DMS79 treated with DMSO at 0.1 percent for 48 hours (cell line): ENCODE results near the gene APOA1.
"Not testable (repeated sequence)": the region's sequence is repeated elsewhere in the genome, so short reads cannot be mapped to it uniquely, and the experiment has no call there.

Experiments
- DNase-seq: peaks from one replicate; lab custom pipeline; 2025; lab: John Stamatoyannopoulos, UW

Gene APOA1

DNA sequence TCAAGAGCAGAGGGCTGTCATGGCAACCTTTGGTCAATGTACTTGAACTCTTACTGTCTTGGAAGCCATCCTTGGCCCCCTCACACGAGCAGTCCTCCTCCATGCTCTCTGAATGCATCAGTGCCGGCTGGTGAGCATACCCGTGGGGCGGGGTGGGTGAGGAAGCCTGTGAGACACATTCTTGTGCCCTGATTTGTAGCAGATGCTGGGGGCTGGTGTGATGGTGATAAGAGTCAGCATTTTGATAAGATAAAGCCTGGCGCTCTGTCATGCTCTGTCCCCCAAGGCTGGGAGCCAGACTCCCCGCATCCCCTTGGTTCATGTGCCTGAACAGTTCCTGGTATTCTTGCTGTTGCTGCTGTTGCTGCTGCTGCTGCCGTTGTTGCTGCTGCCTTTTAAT is 20.5 kb upstream of the APOA1 start:
- DNase-seq, result no peak

DNA sequence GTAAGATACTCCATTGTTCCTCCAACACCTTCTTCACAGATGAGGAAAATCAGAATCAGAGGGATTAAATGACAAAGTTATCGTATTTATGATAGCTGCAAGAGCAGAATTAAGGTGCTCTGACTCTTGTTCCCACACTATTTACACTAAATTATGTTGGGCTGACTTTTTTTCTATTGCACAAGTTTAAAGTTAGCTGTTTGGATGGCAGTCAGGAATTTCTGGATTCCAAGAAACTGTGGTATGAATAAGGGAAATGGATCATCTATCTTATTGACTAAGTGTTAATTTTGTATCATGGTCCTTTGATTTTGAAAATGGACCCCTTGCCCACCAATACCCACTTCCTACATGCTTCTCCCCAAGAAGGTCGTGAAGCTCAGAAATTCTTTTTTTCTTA is 19.9 kb upstream of the APOA1 start:
- no peak for DNase-seq

DNA sequence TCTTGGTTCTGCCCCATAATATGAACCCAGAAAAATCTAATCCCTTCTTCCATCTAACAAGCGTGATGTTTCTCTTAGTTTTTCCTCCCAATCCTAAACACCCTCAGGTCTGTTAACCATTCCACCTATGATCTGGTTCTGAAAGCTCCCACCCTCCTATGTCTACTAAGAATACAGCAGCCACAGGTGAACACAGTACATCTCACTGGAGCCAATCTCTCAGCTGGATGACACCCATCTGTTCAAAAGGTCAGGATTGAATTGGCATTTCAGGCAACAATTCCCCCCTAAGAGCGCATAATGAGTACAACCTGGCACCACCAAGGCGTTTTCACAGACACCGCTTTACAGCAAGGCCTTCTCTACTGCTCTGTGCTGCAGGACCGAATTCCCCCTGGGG is 19.0 kb upstream of the APOA1 start:
- no peak for DNase-seq

DNA sequence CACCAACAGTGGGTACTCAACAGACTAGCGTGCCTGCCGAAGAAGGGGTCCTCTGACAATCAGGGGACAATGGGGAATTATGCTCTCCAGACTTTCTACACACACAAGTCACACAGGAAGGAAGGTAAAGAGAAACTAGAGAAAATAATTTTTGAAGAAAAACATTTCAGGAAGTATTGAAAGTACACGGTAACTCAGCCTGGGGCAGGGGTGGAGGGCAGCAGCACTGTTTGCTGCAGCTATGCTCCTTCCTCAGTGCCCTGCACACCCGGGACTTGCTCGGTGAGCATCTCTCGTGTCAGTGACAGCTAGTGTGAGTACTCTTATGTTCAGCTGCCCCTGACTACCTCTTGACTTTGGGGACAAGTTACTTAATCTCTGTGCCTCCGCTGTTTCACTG is 18.0 kb upstream of the APOA1 start:
- no peak for DNase-seq

DNA sequence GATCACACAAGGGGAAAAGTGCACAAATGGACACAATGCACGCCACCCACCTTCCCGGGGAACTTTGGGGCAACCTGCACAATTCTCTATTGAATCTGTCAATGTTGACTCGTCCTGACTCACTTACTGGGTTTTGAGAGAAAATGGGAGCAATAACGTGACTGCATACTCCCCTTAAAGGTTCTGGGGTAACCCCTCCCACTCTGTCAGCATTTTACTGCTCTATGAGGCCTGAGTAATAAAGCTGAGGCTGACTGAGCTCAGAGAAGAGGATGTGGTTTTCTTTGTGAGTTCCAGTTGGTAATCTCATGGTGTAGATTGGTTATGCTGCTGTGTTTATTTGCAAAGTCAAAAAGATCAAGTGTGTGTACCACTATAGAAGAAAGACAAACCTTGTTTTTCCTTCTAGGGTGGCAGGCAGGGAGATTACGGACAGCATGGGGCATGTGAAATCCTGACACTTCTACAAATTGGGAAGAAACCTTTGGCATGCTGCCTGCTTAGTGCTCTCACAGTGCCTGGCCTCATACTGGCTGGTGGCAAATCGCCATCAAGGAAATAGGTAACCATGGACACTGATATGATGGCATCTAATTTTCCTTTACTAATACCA is 16.1 kb upstream of the APOA1 start:
- DNase-seq, result no peak

DNA sequence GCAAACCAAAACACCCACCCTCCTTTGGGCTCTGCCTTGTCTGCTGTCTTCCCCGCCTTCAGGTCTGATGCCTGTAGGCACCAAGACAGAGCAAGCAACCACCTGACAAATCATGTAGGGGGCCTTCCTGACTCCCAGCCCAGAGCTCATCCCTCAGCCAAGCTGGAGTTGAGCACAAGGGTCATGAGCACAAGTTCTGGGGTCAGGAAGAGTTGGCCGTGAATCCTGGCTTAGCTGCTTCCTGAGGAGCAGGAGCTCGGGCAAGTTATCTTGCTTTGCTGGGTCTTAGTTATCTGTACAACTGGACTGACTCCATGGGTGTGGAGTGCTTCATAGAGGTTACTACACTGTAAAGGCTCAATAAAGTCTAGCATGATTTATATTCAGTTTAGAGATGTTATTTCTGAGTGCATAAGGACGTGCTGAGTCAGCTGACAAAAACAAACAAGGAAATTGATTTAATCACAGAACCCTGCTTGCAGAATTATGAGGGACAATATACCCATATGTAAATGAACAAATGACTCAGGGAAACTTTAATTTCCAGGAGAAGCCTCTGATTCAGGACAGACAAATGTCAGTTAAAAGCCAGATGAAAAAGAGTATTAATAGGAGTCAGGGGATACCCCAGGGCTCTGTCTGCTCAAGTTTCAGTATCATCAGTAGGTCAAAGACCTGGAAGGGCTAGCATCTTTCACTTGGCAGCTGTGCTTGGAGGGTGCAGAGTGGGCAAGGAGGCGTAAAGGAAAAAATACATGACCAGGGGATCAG is 15.0 kb upstream of the APOA1 start:
- no peak for DNase-seq

DNA sequence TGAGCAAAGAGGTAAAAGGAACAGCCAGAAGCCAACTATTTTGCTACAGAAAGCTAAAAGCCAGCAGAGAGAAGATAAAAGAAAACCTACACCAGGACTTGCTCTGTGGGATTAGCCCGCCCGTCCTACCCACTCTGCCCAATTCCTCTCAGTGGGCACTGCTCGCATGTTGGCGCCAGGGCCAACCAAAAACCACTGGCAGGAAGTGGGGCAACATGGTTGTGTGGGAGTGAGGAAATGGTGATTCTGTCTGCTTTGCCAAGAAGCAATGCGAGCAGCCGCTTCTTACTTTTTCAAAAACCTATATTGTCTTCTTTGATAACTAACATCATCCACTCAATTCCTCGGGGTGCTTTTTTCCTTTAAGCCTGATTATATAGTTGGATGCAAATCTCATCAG is 14.2 kb upstream of the APOA1 start:
- no peak for DNase-seq

DNA sequence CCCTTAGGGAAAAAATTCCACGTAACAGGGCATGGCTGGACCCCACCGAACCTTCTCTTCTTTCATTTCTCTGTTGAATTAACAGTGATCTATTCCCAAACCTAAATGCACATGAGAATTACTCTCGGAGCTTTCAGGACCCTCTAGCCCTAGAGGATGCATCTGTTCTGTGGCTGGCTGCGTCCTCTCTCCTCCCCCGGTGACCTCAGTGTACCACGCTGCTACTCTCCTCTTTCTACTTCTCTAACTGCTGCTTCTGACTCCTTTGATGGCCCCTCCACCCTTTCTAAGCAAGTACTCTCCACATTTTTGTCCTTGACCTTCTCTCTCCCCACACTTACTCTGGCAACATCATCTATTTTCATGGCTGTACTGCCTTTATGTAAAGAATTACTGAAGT is 12.1 kb upstream of the APOA1 start:
- DNase-seq, result no peak

DNA sequence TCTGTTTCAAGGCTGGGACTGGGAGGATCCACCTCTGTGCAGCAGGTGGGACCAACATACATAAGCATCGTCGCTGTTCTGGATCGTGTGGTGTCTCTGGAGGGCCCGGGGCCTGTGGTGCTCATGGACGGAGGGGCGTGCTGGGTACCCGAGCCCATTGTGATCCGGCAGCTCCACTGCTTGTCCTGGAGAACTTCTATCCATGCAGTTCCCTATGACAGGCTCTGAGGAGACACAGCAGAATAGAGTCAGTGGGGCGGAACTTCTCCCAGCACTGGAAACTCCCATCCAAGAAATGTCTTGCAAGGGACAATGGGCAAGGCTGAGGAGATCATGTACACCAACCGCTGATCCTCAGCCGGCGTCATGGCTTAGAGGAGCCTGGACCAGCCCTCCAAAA is 11.6 kb upstream of the APOA1 start:
- no peak for DNase-seq

DNA sequence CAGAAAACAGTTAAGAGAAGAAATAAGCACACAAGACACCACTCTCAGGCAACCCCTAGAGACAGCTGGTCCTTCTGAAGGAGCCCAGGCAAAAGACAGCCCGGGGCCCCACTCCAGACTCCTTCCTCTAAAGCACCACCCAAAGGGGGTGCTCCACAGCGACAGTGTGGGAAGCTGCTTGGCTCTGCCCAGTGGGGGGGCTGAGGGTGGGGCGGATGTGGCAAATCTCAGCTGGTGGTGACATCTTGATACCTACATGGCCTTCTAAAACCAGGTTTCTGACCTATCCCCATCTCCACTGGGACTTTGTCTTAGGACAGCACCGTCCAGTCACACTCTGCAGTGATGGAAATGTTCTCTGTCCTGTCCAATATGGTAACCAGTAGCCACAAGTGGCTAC is 10.2 kb upstream of the APOA1 start:
- no peak for DNase-seq

DNA sequence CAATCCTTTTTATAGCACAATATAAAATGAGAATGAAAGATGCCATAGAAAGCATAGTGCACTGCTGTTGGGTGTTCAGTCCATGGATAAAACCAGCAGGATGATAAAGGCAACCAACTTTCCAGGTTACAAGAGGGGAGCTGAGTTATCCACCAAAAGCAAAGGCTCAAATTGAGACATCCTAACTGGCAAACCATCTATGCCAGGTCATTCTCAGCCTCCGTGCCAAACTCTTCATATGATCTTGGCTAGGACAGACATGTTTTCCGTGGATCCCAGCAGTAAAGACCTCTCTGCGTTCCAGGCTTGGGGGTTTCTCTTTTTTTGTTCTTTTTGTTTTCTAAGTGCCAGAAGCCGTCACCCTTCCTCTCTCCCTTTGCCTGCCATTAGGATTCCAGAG is 7.3 kb upstream of the APOA1 start:
- no peak for DNase-seq

DNA sequence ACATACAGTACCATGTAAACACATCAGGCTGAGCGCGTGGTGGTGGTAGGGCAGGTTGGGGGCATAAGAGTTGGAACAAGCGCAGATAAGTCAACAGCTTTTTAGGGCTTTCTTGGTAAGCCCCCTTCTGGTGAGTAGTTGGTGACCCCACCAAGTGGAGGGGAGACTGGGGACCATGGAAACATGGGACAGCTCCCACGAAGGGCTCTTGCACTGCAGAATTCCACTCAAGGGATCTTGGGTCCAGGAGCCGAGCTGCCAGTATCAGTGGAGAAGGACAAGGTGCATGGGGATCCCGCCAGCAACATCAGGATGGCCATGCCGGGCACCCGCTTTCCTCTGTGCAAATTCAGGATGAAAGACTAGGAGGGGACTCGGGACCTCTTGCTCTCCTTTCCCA is 6.2 kb upstream of the APOA1 start:
- no peak for DNase-seq

DNA sequence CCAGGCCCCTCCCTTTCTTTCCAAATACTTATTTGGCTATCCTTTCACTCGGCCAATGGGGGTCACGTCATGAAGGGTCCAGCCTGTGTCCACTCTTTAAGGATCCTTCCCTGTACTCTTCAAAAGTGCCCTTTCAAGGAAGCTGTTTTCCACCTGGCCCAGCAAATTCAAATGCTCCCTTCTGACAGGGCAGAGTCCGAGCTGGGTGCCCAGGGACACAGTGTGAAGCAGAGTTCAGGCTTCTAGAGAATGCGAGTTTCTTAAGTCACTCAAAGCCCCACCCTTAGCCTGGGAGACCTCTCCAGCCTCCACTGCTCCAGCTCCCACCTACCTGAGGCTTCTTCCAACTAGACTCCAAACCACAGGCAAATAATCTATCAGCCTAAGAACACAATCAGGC is 5.5 kb upstream of the APOA1 start:
- DNase-seq, result no peak

DNA sequence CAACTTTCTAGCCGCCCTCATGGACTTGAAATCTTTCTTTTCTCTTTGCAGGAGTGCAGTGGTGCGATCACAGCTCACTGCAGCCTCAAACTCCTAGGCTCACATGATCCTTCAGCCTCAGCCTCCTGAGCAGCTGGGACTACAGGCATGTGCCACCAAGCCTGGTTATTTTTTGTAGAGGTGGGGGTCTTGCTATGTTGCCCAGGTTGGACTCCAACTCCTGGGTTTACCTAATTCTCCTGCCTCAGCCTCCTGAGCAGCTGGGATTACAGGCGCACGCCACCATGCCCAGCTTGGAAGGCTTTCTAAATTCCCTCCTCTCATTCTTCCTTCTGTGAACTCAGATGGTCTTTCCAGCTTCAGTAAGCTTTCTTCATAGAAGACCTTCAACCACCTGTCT is 4.7 kb upstream of the APOA1 start:
- no peak for DNase-seq

DNA sequence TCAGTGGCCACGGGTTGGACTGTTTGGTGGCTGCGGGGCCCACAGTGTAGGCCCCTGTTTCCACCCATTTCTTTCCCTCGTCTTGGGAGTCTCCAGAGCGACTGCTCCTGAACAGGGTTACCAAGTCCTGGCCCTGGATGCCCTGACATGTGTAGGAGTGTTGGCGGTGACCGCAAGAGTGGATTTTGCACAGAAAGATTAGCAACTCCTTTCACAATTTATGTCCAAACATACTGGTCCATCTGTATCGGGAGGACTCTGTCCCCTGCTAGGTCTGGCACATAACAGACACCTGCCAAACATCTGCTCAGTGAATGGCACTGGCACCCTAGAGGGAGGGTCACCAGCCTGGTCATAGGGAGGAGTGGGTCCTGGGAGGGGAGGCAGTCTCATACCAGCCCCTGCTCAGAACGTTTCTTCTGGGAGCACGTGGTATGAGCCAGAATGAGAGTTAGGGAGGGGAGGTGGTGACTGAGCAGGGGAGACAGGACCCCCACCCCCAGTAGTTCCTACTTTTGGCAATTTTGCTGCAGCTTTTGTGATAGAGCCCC is 3.4 kb upstream of the APOA1 start:
- DNase-seq, result no peak

DNA sequence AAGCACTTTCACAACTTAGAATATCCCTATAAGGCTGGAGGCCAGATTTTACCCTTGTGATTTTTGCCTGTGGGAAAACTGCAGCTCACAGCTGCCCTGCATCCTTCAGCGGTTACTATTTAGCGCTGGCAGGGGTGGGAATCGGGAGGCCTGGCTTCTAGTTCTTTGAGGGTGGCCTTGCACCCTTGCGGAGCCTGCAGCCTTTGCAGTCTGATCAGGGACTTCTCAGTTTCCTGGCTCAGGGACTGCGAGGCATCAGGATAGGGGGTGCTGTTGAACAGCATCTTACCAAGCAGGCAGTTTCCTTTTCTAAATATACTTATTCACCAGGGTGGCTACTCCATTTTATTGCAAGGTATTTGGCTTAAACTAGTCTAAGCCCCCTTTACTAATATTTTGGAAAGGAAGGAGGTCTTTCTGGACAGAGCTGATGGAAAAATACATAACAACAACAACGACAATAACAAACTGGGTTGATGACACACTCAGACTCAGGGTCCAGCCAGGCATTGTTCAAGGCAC is 2.9 kb upstream of the APOA1 start:
- no peak for DNase-seq

DNA sequence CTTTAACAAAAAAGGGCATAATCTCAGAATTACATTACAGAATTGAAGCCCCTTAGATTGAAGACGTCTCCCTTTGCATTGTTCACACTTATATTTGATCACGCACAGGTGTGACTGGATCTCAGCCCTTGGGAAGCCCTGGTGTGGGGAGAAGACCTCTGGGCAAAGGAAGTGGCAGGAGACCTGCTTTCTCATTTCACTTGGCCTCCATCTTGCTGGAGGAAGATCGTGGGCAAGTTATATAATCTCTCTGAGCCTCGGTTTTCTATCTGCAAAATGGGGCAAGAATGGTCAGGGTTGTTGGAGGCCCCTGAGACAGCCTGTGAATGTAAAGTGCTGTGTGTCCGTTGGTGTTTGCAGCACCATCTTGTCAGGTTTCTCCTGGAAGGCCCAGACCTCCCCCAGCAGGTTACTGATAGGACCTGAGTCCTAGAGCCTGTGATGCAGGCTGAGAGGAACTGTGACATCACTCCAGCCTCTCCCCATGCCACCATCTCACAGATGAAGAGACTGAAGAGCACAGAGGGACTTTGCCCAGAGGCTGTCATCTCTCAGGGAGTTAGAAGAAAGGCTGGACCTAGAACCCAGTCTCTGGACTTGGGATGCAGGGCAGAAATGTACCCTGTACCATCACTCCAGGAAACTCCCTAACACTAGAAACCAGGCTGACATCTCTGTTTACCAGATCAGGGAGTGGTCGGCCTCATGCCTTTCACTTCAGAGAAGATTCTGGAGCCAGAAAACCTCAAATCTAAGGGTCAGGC is 1.1 kb upstream of the APOA1 start:
- DNase-seq, result no peak

DNA sequence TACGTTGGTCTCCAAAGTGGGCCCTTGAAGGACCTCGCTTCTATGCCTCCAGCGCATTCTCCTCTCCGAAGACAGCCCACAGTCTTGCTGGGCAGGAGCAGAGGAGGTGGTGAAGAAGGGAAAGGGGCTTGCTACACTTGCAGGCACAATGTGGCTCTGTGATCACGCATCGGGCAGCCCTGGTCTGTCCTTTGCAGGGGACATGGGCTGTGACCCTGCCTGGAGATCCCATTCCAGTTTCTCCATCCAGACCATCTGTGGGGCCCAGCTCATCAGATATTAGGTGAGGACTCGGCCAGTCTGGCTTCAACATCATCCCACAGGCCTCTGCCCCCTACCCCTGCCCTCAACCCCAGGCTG is 810 bp downstream of the APOA1 start:
- no peak for DNase-seq

DNA sequence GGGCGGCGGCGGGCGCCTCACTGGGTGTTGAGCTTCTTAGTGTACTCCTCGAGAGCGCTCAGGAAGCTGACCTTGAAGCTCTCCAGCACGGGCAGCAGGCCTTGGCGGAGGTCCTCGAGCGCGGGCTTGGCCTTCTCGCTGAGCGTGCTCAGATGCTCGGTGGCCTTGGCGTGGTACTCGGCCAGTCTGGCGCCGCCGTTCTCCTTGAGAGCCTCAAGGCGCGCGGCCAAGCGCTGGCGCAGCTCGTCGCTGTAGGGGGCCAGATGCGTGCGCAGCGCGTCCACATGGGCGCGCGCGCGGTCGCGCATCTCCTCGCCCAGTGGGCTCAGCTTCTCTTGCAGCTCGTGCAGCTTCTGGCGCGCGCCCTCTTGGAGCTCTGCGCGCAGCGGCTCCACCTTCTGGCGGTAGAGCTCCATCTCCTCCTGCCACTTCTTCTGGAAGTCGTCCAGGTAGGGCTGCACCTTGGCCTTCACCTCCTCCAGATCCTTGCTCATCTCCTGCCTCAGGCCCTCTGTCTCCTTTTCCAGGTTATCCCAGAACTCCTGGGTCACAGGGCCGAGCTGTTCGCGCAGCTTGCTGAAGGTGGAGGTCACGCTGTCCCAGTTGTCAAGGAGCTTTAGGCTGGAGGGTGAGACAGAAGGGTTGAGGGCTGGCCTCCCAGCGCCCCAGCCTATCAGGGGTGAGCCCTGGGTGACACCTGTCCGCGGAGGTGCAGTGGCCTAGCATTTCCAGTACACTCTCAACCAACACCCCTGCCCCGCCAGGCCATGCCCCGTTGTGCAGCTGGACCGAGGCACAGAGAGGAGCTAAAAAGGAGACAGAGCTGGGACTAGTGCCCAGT is 1.4 kb downstream of the APOA1 start:
- DNase-seq, result peak; percentile 96

DNA sequence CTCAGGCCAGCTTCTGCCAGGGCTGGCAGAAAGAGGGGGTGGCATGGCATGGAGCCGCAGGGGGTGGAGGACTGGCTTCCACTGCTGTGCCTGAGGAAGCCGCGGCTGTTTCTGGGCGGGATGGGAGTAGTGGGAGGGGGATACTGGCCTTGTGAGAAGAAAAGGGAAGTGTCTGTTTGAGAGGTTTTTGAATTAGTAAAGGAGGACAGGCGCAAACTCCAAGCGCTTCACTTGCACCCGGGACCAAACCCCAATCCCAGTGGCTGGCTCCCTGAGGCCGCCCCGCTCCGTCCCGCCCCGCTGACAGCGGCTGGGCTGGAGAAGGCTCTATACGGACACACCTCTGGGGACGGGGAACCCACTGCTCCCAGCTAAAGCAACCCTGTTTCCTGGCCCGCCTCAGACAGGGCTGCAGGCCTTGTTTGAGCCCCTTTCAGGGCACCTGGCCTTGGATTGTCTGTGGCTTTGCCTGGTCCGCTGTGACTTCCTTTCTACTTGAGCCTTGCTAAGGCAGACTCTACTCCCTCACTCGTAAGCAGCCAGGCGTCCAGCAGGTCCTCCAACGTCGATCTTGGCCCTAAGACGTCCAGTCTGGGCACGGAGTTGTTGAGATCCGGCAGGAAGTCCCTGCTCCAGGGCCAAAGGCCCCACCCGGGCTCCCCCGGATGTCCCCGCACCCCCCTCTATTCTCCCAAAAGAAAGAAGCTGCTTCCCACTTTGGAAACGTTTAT is 2.2 kb downstream of the APOA1 start:
- peak; percentile 80 for DNase-seq

DNA sequence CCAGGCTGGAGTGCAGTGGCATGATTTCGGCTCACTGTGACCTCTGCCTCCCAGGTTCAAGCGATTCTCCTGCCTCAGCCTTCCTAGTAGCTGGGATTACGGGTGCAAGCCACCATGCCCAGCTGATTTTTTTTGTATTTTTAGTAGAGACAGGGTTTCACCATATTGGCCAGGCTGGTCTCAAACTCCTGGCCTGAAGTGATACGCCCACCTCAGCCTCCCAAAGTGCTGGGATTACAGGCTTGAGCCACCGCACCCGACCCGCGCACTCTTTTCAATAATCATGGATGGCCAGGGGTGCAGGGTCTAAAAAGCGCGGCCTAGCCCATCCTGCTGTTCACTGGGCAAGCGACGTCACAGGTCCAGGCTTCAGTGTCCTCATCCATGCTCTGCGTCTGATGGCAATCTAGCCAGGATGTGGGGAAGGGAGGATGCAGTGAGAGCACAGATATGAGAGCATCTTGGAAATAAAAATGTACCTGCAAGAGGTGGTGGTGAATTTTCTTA is 2.8 kb downstream of the APOA1 start:
- DNase-seq, result not testable (repeated sequence)
